Osteoblast (primary cell): ENCODE results near the gene EMD. TPM values are rescaled to one million over a fixed set of nuclear protein-coding genes. Genes with fewer than 3 reads are reported as not detected.

Experiments used
- DNase-seq: peaks from one replicate; pipeline ENCODE4 v3.0.0; 2011; ENCODE audit warnings: low spot score, mixed read lengths; ENCODE audit not compliant: insufficient read length; ENCODE audit errors: missing footprints
- H2AFZ ChIP-seq: 2 replicates; pipeline ENCODE4 v1.6.0; 2011; ENCODE audit warnings: mild to moderate bottlenecking, low read length
- H3K27ac ChIP-seq: 2 replicates; pipeline ENCODE4 v1.5.1; 2011; ENCODE audit warnings: mild to moderate bottlenecking, low read depth, low read length, moderate library complexity
- H3K27me3 ChIP-seq: 2 replicates; pipeline ENCODE4 v1.6.0; 2012; ENCODE audit warnings: mild to moderate bottlenecking, control low read depth, inconsistent platforms, low read length, moderate library complexity; ENCODE audit not compliant: insufficient read depth
- H3K36me3 ChIP-seq: 2 replicates; pipeline ENCODE4 v1.5.1; 2011; ENCODE audit warnings: mild to moderate bottlenecking, low read length, control low read depth, moderate library complexity; ENCODE audit not compliant: insufficient read depth
- H3K4me1 ChIP-seq: 2 replicates; pipeline ENCODE4 v1.5.1; 2011; ENCODE audit warnings: mild to moderate bottlenecking, low read length, control low read depth, moderate library complexity; ENCODE audit not compliant: insufficient read depth
- H3K4me2 ChIP-seq: 2 replicates; pipeline ENCODE4 v1.6.0; 2011; ENCODE audit warnings: mild to moderate bottlenecking, low read length; ENCODE audit not compliant: insufficient read depth
- H3K4me3 ChIP-seq: fragments of 200-600 bp; sonication (generic); 3 replicates; pipeline ENCODE4 v1.5.1; 2012; ENCODE audit warnings: mild to moderate bottlenecking, low read length, inconsistent platforms; ENCODE audit not compliant: insufficient read depth
- H3K79me2 ChIP-seq: 2 replicates; pipeline ENCODE4 v1.6.0; 2012; ENCODE audit warnings: mild to moderate bottlenecking, low read length, control low read depth, inconsistent platforms; ENCODE audit not compliant: insufficient read depth
- H3K9me3 ChIP-seq: 2 replicates; pipeline ENCODE4 v1.5.1; 2011; ENCODE audit warnings: low read depth, low read length, control low read depth
- H4K20me1 ChIP-seq: 2 replicates; pipeline ENCODE4 v1.6.0; 2012; ENCODE audit warnings: mild to moderate bottlenecking, low read length, control low read depth; ENCODE audit not compliant: insufficient read depth
- CTCF ChIP-seq: IDR thresholded peaks from 2 replicates; pipeline ENCODE4 v1.5.1; 2011; ENCODE audit warnings: mild to moderate bottlenecking, low read depth, low read length, moderate library complexity; ENCODE audit errors: extremely low read depth
- total RNA-seq: library from RNA; depleted of rRNA; stranded (reverse); fragments of >200 nt; gene quantifications from 2 replicates; pipeline ENCODE4 v1.2.3, GENCODE V29; 2012

The EMD gene
- total RNA-seq, 1 donor, result 29.7 TPM

GRCh38 chrX:154373340-154374306 lies 5.5 kb upstream of the EMD start:
- peaks cover 14% of the 10 kb centered on the region for H3K4me1 ChIP-seq
- peaks cover 2% of the 10 kb centered on the region for H4K20me1 ChIP-seq
- H3K9me3 ChIP-seq, result no peaks in the 10 kb centered on the region
- peaks cover 38% of the 10 kb centered on the region for H3K79me2 ChIP-seq
- H3K27ac ChIP-seq, result peak overlapping the region; percentile 28
- no peaks in the 10 kb centered on the region for H3K27me3 ChIP-seq
- peak overlapping the region; percentile 72 for H3K4me2 ChIP-seq
- no peaks in the 10 kb centered on the region for H3K36me3 ChIP-seq
- H2AFZ ChIP-seq, result no peak overlapping the region
- peak; percentile 98 for DNase-seq
- H3K4me3 ChIP-seq, result peak overlapping the region; percentile 80
- TF ChIP-seq CTCF, result peak; percentile 51

GRCh38 chrX:154374313-154375155 lies 4.6 kb upstream of the EMD start, which contains the start of gene FLNA:
Gene FLNA (minus strand): TSS chrX:154374634. CDS start chrX:154371245, 3,389 bp downstream.
- H3K79me2 ChIP-seq, result peaks cover 34% of the 10 kb centered on the region
- no peak for DNase-seq
- no peaks in the 10 kb centered on the region for H3K27me3 ChIP-seq
- peak within 1 kb of the TSS; percentile 72 for H3K4me2 ChIP-seq
- no peak within 1 kb of the TSS for H2AFZ ChIP-seq
- H3K36me3 ChIP-seq, result no peaks in the 10 kb centered on the region
- no peak for TF ChIP-seq CTCF
- H3K4me3 ChIP-seq, result peak within 1 kb of the TSS; percentile 80
- H3K9me3 ChIP-seq, result no peaks in the 10 kb centered on the region
- H3K4me1 ChIP-seq, result peaks cover 9% of the 10 kb centered on the region
- H3K27ac ChIP-seq, result peak within 1 kb of the TSS; percentile 28
- no peaks in the 10 kb centered on the region for H4K20me1 ChIP-seq

- no peaks in the 10 kb centered on the region for H3K27me3 ChIP-seq
- no peak for DNase-seq
- H3K36me3 ChIP-seq, result peaks cover under 1% of the 10 kb centered on the region
- peaks cover 2% of the 10 kb centered on the region for H4K20me1 ChIP-seq
- H3K4me2 ChIP-seq, result peak overlapping the region; percentile 4
- peaks cover 10% of the 10 kb centered on the region for H3K4me1 ChIP-seq
- no peak overlapping the region for H2AFZ ChIP-seq
- TF ChIP-seq CTCF, result no peak
- H3K27ac ChIP-seq, result no peak overlapping the region
- H3K9me3 ChIP-seq, result no peaks in the 10 kb centered on the region
- peak overlapping the region; percentile 54 for H3K4me3 ChIP-seq
- peaks cover 34% of the 10 kb centered on the region for H3K79me2 ChIP-seq
Observed at GRCh38 chrX:154375156-154375504, 4.0 kb upstream of the EMD start.

GRCh38 chrX:154376774-154377173 lies 2.3 kb upstream of the EMD start:
- Histone ChIP-seq H2AFZ (no peak overlapping the region), H3K27ac (no peak overlapping the region), H3K4me2 (no peak overlapping the region), H3K36me3 (peaks cover 11% of the 10 kb centered on the region), H3K4me3 (no peak overlapping the region), H4K20me1 (peaks cover 2% of the 10 kb centered on the region), H3K79me2 (peaks cover 39% of the 10 kb centered on the region), H3K4me1 (peaks cover 15% of the 10 kb centered on the region), H3K27me3 (no peaks in the 10 kb centered on the region), H3K9me3 (no peaks in the 10 kb centered on the region)
- no peak for DNase-seq
- TF ChIP-seq CTCF, result no peak
